ENCODE measurements around the gene GABBR2. TPM values are rescaled to one million over a fixed set of nuclear protein-coding genes. Genes with fewer than 3 reads are reported as not detected.

GABBR2 gene
- total RNA-seq, 2 donors from 2014 or later = not detected

DNA sequence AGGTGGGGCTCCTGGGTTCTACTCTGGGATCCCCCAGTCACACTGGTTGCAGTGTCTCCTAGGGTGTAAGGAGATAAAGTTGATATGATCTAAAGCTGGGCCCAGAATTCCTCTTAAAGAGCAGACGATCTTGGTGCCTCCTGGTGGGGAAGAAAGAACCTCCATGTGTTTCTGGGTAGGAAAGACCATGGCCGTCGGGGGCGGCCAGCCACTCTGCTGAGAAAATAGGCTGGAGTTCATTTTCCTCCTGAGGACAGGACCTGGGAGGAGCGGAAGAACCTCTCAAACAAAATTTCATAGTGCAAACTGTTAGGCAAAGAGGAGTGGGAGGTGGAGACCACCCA lies 289.5 kb downstream of the GABBR2 start:
- H3K27ac Mint-ChIP-seq = no peak overlapping the region
- H3K9me3 Mint-ChIP-seq = no peaks in the 10 kb centered on the region
- DNase-seq (ENCODE audit: low spot score in 2 of 2) = no peak
- no peak for ATAC-seq
- no peaks in the 10 kb centered on the region for H3K36me3 Mint-ChIP-seq

DNA sequence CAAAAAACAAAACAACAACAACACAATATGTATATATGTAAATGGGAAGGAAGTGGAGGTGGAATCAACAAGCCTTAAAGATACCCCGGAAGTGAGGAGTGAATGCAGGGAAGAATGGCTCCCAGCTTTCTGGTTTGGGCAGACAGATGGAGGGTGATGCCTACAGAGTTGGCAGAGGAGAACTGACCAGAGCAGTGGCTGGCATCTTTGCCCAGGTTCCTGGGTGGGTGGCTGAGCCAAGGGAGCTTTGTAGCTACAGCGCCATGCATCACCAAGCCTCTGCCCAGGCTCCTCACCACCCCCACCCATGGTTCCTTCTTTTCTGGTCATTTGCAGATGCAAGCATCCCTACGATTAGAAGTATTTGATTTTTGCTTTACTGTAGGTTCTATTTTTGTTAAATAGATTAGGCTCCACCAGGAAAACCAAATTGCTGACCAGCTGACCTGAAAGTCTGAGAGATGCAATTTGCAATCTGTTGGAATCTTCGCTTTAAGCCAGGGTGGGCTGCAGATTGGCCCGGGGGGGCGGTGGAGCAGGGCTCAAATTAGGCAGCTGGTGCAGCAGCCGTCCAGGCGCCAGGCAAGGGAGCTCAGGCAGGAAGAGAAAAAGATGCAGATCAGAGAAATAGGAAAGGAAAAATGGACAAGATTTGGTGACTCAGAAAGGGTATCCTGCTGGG lies 290.0 kb downstream of the GABBR2 start:
- ATAC-seq = no peak
- DNase-seq (ENCODE audit: low spot score in 2 of 2) = no peak
- Mint-ChIP-seq H3K27ac (no peak overlapping the region), H3K9me3 (no peaks in the 10 kb centered on the region), H3K36me3 (no peaks in the 10 kb centered on the region)

DNA sequence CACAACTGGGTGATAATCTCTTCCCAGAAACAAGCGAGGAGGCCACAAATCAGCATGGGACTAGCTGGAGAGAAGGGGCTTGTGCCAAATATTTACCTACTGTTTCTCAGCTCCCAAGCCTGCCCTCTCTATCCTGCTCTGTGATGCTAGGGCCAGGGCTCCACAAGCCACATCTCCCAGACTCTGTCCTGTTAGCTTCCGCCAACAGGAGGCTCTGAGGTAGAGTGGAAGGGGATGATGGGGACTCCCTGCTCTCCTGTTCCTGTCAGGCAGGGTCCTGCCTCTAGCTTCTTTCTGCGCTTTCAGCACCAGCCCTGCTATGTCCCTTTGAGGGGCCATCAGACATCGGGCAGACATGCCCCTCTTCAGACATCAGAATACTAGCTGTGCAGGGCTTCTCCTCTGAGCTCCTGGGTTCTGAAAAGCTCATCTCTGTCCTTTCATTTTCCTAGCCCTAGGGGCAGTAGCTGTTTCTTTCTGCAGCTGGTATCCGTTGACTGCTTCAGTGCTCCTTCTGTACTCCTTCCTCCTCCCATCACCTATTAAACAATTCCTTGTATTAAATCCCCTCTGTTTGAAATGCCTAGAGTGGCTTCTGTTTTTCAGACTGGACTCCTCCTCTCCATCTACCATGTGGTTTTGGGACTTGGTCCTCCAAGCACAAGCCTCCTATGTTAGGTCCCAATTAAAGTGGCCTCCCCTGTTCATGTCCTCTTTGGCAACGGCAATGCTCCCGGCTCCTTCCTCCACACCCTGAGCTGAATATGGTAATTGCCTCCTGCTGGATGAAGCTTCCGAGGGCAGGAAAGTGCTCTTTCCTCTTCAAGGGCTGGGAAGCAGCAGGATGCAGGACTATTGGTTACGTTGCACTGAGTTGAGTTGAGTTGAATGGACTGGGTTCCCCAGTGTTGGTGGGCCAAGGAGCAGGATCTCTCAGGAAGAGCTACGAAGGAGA lies 292.2 kb downstream of the GABBR2 start:
- no peak for DNase-seq (ENCODE audit: low spot score in 2 of 2)
- no peaks in the 10 kb centered on the region for H3K36me3 Mint-ChIP-seq
- no peak for ATAC-seq
- H3K9me3 Mint-ChIP-seq = no peaks in the 10 kb centered on the region
- H3K27ac Mint-ChIP-seq = no peak overlapping the region

DNA sequence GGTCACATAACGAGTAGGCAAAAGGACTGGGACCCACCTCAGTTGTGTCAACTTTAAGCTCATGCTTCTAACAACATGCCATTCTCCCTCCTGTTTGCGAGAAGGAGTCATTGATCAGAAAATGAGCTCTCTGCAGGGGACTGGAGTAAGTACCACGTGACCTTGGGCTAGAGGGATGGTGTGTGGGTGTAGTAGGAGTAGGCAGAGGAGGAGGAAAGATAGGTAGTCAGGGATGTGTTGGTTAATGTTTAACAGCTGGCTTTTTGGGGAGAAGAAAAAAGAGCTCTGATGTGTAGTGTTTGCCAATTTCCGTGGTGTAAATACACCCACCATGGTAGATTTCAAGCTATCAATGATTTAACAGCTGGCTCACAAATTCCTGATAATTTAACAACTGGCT lies 293.0 kb downstream of the GABBR2 start:
- H3K27ac Mint-ChIP-seq = no peak overlapping the region
- no peak for DNase-seq (ENCODE audit: low spot score in 2 of 2)
- no peak for ATAC-seq
- H3K36me3 Mint-ChIP-seq = no peaks in the 10 kb centered on the region
- H3K9me3 Mint-ChIP-seq = no peaks in the 10 kb centered on the region

DNA sequence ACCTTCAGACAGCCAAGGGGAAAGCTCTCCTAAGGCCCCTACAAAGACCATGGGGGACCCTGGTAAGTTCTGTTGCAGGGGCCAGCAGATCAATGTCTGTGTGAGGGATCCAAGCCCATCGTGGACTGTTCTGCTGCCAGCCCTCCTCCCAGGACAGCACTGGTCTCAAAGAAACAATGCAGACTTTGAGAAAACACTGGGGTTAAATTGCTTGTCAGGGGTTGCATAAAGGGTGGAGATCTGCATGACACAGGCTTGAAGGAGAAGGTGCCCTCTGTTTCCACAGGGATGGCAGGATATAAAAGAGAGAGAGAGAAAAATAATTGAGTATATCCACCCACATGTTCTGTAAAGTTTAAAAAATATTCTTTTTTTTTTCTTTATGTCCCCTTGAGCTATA lies 295.7 kb downstream of the GABBR2 start:
- DNase-seq (ENCODE audit: low spot score in 2 of 2) = no peak
- H3K36me3 Mint-ChIP-seq = no peaks in the 10 kb centered on the region
- ATAC-seq = no peak
- H3K9me3 Mint-ChIP-seq = no peaks in the 10 kb centered on the region
- H3K27ac Mint-ChIP-seq = no peak overlapping the region

DNA sequence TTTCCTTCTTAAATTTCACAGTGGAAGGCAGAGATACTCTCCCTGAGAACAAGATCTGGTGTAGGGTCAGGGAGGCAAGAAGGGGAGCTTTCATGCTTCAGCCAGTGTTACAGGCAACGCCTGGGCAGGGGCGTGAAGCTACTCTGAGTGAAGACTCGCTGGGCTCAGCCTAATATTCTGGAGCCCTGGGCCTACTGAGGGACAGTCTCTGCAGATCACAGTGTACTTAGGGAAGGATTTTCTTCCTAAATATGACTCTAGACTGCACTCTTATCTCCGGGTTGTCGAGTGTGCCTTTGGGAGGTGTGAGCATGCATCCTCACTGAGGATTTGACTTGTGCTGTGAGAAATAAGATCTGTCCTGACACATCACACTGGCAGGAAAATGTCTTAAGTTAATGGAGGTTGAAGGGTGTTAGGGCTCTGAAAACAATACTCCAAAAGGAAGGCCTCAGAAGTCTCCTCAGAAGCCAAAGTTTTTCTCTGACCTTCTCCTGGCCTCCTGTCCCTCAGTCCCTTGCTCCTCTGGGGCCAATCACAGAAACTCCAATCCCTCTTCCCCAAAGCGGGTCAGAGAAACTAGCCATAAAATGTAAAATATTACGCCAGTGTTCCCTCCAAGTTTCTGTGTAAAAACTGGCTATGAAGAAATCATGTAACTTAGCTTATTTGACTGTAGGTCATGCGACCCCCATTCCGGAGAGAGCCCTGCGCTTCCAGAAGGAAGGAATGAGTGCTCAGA lies 296.5 kb downstream of the GABBR2 start:
- Mint-ChIP-seq H3K36me3 (no peaks in the 10 kb centered on the region), H3K27ac (peak overlapping the region in 1 of 2 donors; percentile 5), H3K9me3 (no peaks in the 10 kb centered on the region)
- ATAC-seq (no peak), DNase-seq (ENCODE audit: low spot score in 2 of 2) (no peak)

DNA sequence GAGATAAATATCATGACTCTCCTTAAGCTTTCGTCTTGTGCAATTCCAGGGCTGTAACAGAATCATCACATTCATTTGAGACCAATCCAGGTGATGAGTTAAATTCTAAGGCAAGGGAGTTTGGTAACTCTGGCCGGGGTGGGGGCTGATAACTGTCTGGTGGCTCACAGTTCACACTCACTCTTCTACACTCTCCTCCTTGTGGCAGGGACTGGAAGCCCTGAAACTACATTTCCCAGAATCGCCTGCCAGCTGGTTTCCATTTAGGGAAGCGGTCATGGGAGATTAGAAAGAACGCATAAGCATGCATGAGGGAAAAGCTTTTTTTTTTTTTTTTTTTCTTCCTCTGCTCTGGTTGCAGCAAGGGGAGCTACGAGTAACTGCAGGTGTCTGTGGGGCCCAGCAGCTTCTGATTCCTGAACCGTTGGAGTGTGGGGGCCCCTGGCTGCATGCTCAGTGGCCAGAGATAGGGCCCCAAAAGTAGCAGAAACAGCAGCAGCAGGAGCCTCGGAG lies 298.5 kb downstream of the GABBR2 start:
- no peaks in the 10 kb centered on the region for H3K36me3 Mint-ChIP-seq
- peak overlapping the region in 1 of 2 donors; percentile 30 for H3K27ac Mint-ChIP-seq
- no peak for DNase-seq (ENCODE audit: low spot score in 2 of 2)
- ATAC-seq = no peak
- no peaks in the 10 kb centered on the region for H3K9me3 Mint-ChIP-seq

DNA sequence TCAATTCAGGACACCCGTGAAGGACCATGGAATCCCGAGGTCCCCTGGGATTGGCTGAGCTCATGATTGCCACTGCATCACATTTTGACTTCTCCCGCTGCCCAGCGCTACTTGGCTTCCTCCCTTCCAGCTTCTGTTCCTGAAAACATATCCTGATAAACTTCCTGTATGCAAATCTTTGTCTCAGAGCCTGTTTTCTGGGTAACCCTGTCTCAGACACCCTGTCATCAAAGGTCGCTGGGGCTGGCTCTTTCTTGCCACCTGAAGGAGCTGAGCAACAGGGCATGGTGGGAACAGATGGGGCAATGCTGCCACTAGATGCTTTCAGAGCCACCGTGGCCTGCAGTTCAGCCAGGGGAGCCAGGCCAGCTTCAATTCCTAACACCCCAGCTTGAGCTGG lies 299.0 kb downstream of the GABBR2 start:
- Mint-ChIP-seq H3K27ac (no peak overlapping the region), H3K9me3 (no peaks in the 10 kb centered on the region), H3K36me3 (no peaks in the 10 kb centered on the region)
- ATAC-seq (no peak), DNase-seq (ENCODE audit: low spot score in 2 of 2) (no peak)

DNA sequence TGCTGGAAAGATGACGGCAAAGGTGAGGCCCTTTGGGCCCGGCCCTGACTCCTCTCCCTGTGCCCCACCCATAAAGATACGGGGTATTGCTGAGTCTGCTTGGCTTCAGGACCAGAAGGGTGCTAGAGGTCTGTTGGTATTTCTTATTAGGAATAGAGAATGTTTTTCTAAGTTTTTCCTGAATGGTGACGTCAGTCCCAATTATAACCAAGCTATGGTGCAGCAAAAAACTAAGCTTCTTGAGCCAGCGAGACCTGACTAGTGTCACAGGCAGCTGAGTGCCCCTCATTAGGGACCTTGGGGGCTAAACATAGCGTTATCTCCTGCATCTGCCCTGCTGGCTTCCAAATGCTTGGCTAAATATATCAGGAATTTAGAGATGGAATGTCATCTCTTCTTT lies 302.3 kb downstream of the GABBR2 start:
- DNase-seq (ENCODE audit: low spot score in 2 of 2) (no peak), ATAC-seq (no peak)
- Mint-ChIP-seq H3K9me3 (no peaks in the 10 kb centered on the region), H3K27ac (no peak overlapping the region), H3K36me3 (no peaks in the 10 kb centered on the region)

DNA sequence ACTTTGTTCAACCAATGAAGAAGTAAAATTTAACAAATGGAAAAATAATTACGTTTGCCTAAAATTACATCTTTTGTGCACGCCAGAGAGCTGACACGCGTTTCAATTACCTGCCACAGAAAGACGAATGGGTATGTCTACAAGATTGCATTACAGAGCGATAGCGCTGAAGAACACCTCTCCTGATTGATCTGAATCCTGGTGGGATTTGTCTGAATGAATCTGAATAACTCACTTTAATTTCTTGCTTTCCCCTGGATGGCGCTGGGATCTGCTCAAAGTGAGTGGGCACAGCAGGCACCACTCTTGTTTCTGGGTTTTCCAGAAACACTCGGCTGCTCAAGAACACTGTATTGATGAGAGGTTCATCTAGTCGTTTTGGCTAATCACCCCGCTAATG lies 304.5 kb downstream of the GABBR2 start:
- no peak overlapping the region for H3K27ac Mint-ChIP-seq
- no peaks in the 10 kb centered on the region for H3K36me3 Mint-ChIP-seq
- no peaks in the 10 kb centered on the region for H3K9me3 Mint-ChIP-seq
- ATAC-seq (no peak), DNase-seq (ENCODE audit: low spot score in 2 of 2) (no peak)

DNA sequence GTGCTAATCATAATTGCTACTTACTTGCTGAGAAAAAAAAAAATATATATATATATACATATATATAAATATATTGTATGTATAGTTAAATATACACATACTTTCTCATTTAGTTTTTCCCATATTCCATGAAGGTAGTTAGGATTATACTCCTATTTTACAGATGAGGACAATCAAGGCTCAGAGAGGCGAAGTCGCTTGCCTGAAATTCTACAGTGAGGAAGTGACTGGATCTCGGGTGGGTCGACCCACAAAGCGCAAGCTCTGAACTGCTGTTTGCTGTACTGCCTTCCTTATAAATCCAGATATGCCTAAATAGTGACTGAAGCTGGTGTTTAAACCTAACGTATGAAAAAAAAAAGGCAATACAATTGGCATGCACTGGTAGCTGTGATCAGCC lies 305.0 kb downstream of the GABBR2 start:
- Mint-ChIP-seq H3K36me3 (no peaks in the 10 kb centered on the region), H3K27ac (no peak overlapping the region), H3K9me3 (no peaks in the 10 kb centered on the region)
- no peak for DNase-seq (ENCODE audit: low spot score in 2 of 2)
- ATAC-seq = no peak

DNA sequence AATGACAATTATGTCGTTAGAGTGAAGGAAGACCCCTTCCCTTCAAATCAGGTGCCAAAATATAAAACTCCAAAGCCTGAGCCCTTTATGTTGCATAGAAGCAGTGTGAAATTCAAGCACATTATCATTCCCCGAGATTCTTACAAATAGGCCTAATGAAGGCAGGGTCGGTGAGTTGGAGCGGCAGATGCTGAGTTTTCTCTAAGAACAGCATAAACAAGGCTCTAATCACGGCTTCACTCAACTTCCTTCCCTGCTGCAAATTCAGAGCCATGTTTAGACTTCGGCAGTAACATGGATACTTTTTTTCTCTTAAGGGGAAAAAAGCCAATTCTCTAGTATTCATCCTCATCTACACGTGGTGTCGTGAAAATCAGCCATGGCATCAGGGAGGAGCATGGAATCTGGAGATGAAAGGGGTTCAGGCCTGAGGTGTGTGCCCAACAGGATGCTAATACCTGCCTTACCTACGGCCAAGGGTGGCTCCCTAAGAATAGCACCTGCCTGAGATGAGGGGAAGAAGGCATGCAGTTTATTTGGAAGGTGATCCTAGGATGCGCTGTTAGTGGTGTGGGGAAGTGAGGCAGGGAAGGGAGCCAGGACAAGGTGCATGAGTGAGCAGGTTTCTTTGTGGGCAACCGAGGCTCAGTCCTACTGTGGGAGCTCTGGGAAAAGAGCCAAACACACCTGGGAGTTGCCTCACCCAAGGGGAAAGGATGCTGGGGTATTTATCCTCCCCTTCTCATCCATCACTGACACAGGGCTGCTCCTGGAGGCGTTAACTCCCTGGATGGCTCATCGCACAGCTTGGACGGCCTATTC lies 306.5 kb downstream of the GABBR2 start:
- DNase-seq (ENCODE audit: low spot score in 2 of 2) (no peak), ATAC-seq (no peak)
- Mint-ChIP-seq H3K27ac (peak overlapping the region in 1 of 2 donors; percentile 26), H3K36me3 (no peaks in the 10 kb centered on the region), H3K9me3 (no peaks in the 10 kb centered on the region)

DNA sequence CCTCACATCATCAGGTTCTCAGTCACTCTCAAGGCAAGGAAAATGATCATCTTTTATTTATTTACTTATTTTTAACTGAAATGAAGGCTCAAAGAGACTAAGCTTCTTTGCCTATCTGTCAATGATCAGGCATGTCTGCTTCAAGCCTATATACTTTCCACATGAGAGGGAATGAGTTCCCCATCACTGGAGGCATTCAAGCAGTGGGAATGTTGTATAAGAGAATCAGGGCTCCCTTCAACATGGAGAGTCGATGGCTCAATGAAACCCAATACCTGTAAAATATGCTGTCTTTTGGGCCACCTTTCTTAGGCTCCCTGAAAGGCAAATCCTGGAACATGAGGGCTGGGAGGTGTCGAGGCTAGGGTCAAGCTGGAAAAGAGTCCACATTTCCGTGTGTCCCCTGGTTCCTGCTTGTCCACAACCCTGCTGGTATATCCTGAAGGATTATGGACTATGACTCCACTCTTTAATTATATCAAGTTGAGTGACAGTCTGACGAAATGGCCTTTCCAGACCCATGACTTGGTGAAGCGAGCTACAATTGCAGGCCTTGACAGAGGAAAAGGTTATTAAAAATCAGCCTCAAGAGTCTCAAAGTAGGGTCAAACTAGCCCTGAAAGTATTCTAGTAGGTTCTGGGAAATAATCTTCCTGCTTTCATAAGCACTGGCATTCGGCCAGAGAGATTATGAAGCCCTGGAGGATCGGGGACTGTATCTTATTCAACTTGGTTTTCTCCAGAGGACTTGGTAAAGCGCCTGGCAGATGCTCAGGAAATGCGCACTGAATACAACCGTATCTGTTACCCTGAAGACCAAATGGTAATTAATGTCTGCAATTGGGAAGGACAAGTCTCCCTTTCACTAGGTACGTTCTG lies 307.4 kb downstream of the GABBR2 start:
- no peaks in the 10 kb centered on the region for H3K9me3 Mint-ChIP-seq
- no peaks in the 10 kb centered on the region for H3K36me3 Mint-ChIP-seq
- ATAC-seq (no peak), DNase-seq (ENCODE audit: low spot score in 2 of 2) (no peak)
- no peak overlapping the region for H3K27ac Mint-ChIP-seq

DNA sequence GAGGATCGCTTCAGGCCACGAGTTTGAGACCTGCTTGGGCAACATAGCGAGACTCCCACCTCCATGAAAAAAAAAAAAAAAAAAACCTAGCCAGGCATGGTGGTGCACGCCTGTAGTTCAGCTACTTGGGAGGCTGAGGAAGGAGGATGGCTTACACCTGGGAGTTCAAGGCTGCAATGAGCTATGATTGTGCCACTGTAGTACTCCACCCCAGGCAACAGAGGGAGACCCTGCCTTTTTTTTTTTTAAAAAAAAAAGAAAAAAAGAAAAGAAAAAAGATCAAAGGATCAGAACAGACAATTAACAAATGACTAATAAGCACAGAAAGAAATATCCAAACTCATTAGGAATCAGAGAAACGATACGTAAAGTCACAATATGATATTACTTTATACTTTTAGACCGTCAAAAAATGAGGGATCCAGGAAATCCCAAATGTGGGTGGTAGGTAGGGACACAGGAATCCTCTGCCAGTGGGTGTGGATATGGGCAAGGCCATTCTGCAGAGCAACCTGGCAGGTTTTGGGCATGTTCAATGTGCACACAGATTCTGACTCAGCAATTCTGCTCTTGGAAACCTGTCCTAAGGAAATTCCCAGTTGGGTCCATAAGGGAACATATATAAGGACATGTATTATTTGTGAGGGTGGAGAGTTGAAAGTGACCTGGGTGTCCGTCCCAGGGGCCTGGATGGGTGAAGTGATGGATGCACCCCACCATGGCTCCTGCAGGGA lies 308.6 kb downstream of the GABBR2 start:
- Mint-ChIP-seq H3K9me3 (no peaks in the 10 kb centered on the region), H3K36me3 (no peaks in the 10 kb centered on the region), H3K27ac (no peak overlapping the region)
- ATAC-seq (no peak), DNase-seq (ENCODE audit: low spot score in 2 of 2) (no peak)

DNA sequence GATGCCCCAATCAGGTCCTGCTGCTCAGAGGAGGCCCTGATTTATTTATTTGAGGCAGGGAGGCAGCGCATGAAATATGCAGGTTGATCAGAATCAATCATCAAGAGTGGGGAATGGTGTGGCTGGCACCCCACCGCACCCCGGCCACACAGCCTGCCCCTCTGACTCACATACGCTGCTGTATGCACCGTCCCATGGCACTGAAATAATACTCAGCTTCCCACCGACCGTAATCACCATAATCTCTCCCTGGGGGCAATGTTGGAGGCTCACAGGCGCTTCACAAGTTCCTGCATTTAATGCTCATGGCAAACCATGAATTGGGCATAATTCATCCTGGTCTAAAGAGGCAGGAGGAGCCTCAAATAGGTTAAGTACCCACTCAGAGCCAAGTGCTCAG lies 312.1 kb downstream of the GABBR2 start:
- ATAC-seq = no peak
- peaks cover under 1 to 11% of the 10 kb centered on the region in 2 donors for H3K9me3 Mint-ChIP-seq
- no peaks in the 10 kb centered on the region for H3K36me3 Mint-ChIP-seq
- no peak overlapping the region for H3K27ac Mint-ChIP-seq
- no peak for DNase-seq (ENCODE audit: low spot score in 2 of 2)
